ENCODE data around the gene NUP43.
"Not testable (repeated sequence)": the region's sequence is repeated elsewhere in the genome, so short reads cannot be mapped to it uniquely, and the experiment has no call there.

- TF ChIP-seq CTCF, POLR2A (IDR thresholded peaks at IDR 0.05): not testable (repeated sequence)
Measured at GRCh38 chr6:149751920-149752319, 5.6 kb upstream of the NUP43 start.

All from lower leg skin (tissue), 3 donors.